GM23338 (cell line): ENCODE results near the gene GABRR2. TPM values are rescaled to one million over a fixed set of nuclear protein-coding genes. Genes with fewer than 3 reads are reported as not detected.

Experiments
- CREB1 ChIP-seq: fragments of 250-450 bp; sonication (Bioruptor Pico); IDR thresholded peaks from 2 replicates; pipeline ENCODE4 v1.5.0; 2020; ENCODE audit warnings: low read depth, mild to moderate bottlenecking, moderate library complexity
- JUNB ChIP-seq: IDR thresholded peaks from one replicate; pipeline ENCODE4 v1.6.1; 2016; ENCODE audit warnings: antibody characterized with exemption; ENCODE audit not compliant: unreplicated experiment
- NANOG ChIP-seq: IDR thresholded peaks from 2 replicates; pipeline ENCODE4 v1.6.1; 2016; ENCODE audit warnings: antibody characterized with exemption, borderline replicate concordance
- ZNF114 ChIP-seq: fragments of 250-450 bp; sonication (Bioruptor Pico); IDR thresholded peaks from 2 replicates; pipeline ENCODE4 v1.5.0; 2020; ENCODE audit warnings: mild to moderate bottlenecking, moderate library complexity
- polyA plus RNA-seq: library from polyadenylated mRNA; unstranded; fragments of >200 nt; fragmentation: Nextera tagmentation; extraction: Ambion mirVana; gene quantifications from 2 replicates; pipeline ENCODE4 v1.2.1, GENCODE V29; 2016
- total RNA-seq: library from RNA; depleted of rRNA; stranded (reverse); fragments of >200 nt; shearing (Covaris generic); gene quantifications from 2 replicates; pipeline ENCODE4 v1.2.3, GENCODE V29; 2014
- TF ChIP-seq, protein P1 (sequence below): fragments of 250-450 bp; sonication (Bioruptor Pico); IDR thresholded peaks from 2 replicates; pipeline ENCODE4 v1.5.0; 2020; ENCODE audit warnings: mild to moderate bottlenecking, moderate library complexity
- TF ChIP-seq, protein P2 (sequence below): IDR thresholded peaks from 2 replicates; pipeline ENCODE4 v1.6.1; 2016; ENCODE audit warnings: antibody characterized with exemption
- TF ChIP-seq, protein P3 (sequence below): IDR thresholded peaks from one replicate; pipeline ENCODE4 v1.6.1; 2018; ENCODE audit warnings: antibody characterized with exemption; ENCODE audit not compliant: unreplicated experiment

Gene GABRR2
- total and polyA plus RNA-seq, 2 experiments from 2014 or later, result not detected

DNA sequence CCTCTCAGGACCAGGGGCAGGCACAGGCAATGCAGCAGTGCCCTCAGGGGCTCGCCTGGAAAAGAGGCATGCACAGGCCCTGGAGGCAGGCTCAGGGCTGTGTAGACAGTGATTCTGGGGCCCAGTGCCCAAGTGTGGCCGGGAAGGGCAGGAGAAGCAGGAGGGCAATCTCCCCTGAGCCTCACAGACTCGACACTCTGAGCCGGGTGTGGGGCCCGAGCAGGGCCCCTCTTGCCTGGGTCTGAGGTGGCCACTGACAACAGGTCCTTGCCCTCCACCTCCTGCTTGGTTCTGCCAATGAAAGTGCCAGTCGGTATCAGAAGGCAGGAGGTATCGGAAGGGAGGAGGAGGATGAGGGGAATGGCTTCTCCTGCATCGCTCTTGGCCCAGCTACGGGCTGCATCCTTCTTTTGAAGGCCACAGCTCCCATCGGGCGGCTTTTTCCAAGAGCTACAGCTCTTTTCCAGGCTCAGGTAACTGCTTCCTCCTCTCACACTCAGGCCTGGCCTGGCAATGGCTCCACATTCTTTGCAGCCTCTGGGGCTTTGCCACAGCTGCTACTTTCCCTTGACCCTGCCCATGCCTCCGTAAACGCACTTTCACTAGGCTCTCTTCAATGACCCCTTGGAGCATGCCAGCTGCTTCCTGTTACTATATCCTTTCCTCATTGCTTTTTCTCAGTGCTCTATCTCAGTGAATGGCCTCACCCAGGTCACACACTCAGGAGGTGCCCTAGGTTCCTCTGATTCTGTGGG, 24.5 kb downstream of the GABRR2 start (continued):
- TF ChIP-seq, protein P1, sequence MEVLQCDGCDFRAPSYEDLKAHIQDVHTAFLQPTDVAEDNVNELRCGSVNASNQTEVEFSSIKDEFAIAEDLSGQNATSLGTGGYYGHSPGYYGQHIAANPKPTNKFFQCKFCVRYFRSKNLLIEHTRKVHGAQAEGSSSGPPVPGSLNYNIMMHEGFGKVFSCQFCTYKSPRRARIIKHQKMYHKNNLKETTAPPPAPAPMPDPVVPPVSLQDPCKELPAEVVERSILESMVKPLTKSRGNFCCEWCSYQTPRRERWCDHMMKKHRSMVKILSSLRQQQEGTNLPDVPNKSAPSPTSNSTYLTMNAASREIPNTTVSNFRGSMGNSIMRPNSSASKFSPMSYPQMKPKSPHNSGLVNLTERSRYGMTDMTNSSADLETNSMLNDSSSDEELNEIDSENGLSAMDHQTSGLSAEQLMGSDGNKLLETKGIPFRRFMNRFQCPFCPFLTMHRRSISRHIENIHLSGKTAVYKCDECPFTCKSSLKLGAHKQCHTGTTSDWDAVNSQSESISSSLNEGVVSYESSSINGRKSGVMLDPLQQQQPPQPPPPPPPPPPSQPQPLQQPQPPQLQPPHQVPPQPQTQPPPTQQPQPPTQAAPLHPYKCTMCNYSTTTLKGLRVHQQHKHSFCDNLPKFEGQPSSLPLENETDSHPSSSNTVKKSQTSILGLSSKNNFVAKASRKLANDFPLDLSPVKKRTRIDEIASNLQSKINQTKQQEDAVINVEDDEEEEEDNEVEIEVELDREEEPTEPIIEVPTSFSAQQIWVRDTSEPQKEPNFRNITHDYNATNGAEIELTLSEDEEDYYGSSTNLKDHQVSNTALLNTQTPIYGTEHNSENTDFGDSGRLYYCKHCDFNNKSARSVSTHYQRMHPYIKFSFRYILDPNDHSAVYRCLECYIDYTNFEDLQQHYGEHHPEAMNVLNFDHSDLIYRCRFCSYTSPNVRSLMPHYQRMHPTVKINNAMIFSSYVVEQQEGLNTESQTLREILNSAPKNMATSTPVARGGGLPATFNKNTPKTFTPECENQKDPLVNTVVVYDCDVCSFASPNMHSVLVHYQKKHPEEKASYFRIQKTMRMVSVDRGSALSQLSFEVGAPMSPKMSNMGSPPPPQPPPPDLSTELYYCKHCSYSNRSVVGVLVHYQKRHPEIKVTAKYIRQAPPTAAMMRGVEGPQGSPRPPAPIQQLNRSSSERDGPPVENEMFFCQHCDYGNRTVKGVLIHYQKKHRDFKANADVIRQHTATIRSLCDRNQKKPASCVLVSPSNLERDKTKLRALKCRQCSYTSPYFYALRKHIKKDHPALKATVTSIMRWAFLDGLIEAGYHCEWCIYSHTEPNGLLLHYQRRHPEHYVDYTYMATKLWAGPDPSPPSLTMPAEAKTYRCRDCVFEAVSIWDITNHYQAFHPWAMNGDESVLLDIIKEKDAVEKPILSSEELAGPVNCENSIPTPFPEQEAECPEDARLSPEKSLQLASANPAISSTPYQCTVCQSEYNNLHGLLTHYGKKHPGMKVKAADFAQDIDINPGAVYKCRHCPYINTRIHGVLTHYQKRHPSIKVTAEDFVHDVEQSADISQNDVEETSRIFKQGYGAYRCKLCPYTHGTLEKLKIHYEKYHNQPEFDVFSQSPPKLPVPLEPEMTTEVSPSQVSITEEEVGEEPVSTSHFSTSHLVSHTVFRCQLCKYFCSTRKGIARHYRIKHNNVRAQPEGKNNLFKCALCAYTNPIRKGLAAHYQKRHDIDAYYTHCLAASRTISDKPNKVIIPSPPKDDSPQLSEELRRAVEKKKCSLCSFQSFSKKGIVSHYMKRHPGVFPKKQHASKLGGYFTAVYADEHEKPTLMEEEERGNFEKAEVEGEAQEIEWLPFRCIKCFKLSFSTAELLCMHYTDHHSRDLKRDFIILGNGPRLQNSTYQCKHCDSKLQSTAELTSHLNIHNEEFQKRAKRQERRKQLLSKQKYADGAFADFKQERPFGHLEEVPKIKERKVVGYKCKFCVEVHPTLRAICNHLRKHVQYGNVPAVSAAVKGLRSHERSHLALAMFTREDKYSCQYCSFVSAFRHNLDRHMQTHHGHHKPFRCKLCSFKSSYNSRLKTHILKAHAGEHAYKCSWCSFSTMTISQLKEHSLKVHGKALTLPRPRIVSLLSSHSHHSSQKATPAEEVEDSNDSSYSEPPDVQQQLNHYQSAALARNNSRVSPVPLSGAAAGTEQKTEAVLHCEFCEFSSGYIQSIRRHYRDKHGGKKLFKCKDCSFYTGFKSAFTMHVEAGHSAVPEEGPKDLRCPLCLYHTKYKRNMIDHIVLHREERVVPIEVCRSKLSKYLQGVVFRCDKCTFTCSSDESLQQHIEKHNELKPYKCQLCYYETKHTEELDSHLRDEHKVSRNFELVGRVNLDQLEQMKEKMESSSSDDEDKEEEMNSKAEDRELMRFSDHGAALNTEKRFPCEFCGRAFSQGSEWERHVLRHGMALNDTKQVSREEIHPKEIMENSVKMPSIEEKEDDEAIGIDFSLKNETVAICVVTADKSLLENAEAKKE (CRISPR knock-in tag), result no peak
- TF ChIP-seq, protein P2, sequence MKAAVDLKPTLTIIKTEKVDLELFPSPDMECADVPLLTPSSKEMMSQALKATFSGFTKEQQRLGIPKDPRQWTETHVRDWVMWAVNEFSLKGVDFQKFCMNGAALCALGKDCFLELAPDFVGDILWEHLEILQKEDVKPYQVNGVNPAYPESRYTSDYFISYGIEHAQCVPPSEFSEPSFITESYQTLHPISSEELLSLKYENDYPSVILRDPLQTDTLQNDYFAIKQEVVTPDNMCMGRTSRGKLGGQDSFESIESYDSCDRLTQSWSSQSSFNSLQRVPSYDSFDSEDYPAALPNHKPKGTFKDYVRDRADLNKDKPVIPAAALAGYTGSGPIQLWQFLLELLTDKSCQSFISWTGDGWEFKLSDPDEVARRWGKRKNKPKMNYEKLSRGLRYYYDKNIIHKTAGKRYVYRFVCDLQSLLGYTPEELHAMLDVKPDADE, result no peak
- no peak for TF ChIP-seq ZNF114 (CRISPR knock-in tag)
- no peak for TF ChIP-seq CREB1 (CRISPR knock-in tag)
- TF ChIP-seq, protein P3, sequence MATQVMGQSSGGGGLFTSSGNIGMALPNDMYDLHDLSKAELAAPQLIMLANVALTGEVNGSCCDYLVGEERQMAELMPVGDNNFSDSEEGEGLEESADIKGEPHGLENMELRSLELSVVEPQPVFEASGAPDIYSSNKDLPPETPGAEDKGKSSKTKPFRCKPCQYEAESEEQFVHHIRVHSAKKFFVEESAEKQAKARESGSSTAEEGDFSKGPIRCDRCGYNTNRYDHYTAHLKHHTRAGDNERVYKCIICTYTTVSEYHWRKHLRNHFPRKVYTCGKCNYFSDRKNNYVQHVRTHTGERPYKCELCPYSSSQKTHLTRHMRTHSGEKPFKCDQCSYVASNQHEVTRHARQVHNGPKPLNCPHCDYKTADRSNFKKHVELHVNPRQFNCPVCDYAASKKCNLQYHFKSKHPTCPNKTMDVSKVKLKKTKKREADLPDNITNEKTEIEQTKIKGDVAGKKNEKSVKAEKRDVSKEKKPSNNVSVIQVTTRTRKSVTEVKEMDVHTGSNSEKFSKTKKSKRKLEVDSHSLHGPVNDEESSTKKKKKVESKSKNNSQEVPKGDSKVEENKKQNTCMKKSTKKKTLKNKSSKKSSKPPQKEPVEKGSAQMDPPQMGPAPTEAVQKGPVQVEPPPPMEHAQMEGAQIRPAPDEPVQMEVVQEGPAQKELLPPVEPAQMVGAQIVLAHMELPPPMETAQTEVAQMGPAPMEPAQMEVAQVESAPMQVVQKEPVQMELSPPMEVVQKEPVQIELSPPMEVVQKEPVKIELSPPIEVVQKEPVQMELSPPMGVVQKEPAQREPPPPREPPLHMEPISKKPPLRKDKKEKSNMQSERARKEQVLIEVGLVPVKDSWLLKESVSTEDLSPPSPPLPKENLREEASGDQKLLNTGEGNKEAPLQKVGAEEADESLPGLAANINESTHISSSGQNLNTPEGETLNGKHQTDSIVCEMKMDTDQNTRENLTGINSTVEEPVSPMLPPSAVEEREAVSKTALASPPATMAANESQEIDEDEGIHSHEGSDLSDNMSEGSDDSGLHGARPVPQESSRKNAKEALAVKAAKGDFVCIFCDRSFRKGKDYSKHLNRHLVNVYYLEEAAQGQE, result no peak
- TF ChIP-seq JUNB, result no peak
- no peak for TF ChIP-seq NANOG
